ENCODE data around the gene RASSF5. TPM values are rescaled to one million over a fixed set of nuclear protein-coding genes. Genes with fewer than 3 reads are reported as not detected.

The RASSF5 gene
- total RNA-seq, 1 experiment from 2014 or later = 2.1 TPM

DNA sequence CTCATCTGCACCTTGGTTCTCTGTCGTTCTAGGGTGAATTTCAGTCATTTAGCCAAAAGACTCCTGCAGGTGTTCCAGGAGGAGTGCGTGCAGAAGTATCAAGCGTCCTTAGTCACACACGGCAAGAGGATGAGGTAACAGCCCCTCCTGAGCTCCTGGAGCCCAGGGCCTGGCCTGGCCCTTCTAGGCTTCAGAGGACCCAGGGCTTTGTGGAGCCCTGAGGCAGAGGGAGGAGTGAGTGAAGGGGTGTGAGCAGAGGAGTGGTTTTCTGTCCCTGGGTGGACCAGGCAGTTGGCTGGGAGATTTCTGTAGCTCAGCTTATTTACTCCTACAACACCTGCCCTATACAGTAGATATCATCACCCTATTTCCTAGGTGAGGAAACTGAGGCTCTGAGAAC lies 15.7 kb upstream of the RASSF5 start:
- no peak for DNase-seq (ENCODE audit: low spot score)
- Mint-ChIP-seq H3K4me3 (no peak overlapping the region), H3K4me1 (no peaks in the 10 kb centered on the region), H3K27me3 (ENCODE audit: low read depth) (no peaks in the 10 kb centered on the region), H3K9me3 (no peaks in the 10 kb centered on the region), H3K27ac (no peak overlapping the region), H3K36me3 (no peaks in the 10 kb centered on the region)
- TF ChIP-seq, protein P1, sequence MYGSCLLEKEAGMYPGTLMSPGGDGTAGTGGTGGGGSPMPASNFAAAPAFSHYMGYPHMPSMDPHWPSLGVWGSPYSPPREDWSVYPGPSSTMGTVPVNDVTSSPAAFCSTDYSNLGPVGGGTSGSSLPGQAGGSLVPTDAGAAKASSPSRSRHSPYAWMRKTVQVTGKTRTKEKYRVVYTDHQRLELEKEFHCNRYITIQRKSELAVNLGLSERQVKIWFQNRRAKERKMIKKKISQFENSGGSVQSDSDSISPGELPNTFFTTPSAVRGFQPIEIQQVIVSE (CRISPR knock-in tag; IDR thresholded peaks at IDR 0.05; ENCODE audit: borderline replicate concordance) = no peak
- no peak for TF ChIP-seq NR3C1 (CRISPR knock-in tag; conservative IDR thresholded peaks at IDR 0.05; ENCODE audit: low read depth)
- TF ChIP-seq, protein P2, sequence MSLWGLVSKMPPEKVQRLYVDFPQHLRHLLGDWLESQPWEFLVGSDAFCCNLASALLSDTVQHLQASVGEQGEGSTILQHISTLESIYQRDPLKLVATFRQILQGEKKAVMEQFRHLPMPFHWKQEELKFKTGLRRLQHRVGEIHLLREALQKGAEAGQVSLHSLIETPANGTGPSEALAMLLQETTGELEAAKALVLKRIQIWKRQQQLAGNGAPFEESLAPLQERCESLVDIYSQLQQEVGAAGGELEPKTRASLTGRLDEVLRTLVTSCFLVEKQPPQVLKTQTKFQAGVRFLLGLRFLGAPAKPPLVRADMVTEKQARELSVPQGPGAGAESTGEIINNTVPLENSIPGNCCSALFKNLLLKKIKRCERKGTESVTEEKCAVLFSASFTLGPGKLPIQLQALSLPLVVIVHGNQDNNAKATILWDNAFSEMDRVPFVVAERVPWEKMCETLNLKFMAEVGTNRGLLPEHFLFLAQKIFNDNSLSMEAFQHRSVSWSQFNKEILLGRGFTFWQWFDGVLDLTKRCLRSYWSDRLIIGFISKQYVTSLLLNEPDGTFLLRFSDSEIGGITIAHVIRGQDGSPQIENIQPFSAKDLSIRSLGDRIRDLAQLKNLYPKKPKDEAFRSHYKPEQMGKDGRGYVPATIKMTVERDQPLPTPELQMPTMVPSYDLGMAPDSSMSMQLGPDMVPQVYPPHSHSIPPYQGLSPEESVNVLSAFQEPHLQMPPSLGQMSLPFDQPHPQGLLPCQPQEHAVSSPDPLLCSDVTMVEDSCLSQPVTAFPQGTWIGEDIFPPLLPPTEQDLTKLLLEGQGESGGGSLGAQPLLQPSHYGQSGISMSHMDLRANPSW (CRISPR knock-in tag; conservative IDR thresholded peaks at IDR 0.05; ENCODE audit: low read depth) = no peak
- TF ChIP-seq, protein P3, sequence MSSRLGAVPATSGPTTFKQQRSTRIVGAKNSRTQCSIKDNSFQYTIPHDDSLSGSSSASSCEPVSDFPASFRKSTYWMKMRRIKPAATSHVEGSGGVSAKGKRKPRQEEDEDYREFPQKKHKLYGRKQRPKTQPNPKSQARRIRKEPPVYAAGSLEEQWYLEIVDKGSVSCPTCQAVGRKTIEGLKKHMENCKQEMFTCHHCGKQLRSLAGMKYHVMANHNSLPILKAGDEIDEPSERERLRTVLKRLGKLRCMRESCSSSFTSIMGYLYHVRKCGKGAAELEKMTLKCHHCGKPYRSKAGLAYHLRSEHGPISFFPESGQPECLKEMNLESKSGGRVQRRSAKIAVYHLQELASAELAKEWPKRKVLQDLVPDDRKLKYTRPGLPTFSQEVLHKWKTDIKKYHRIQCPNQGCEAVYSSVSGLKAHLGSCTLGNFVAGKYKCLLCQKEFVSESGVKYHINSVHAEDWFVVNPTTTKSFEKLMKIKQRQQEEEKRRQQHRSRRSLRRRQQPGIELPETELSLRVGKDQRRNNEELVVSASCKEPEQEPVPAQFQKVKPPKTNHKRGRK (CRISPR knock-in tag; IDR thresholded peaks at IDR 0.05; ENCODE audit: borderline replicate concordance) = no peak
- no peak for TF ChIP-seq ZNF121 (CRISPR knock-in tag; IDR thresholded peaks at IDR 0.05)
- no peak for TF ChIP-seq ESRRA (CRISPR knock-in tag; IDR thresholded peaks at IDR 0.05; ENCODE audit: borderline replicate concordance)
- no peak for TF ChIP-seq JUN (CRISPR knock-in tag; IDR thresholded peaks at IDR 0.05)
- TF ChIP-seq KAT7 (CRISPR knock-in tag; IDR thresholded peaks at IDR 0.05; ENCODE audit: borderline replicate concordance) = no peak
- TF ChIP-seq, protein P4, sequence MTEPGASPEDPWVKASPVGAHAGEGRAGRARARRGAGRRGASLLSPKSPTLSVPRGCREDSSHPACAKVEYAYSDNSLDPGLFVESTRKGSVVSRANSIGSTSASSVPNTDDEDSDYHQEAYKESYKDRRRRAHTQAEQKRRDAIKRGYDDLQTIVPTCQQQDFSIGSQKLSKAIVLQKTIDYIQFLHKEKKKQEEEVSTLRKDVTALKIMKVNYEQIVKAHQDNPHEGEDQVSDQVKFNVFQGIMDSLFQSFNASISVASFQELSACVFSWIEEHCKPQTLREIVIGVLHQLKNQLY (CRISPR knock-in tag; IDR thresholded peaks at IDR 0.05) = no peak
- no peak for TF ChIP-seq GABPB1 (CRISPR knock-in tag; IDR thresholded peaks at IDR 0.05)
- no peak for TF ChIP-seq GTF2I (CRISPR knock-in tag; conservative IDR thresholded peaks at IDR 0.05)
- TF ChIP-seq ZNF423 (CRISPR knock-in tag; IDR thresholded peaks at IDR 0.05) = no peak
- TF ChIP-seq, protein P5, sequence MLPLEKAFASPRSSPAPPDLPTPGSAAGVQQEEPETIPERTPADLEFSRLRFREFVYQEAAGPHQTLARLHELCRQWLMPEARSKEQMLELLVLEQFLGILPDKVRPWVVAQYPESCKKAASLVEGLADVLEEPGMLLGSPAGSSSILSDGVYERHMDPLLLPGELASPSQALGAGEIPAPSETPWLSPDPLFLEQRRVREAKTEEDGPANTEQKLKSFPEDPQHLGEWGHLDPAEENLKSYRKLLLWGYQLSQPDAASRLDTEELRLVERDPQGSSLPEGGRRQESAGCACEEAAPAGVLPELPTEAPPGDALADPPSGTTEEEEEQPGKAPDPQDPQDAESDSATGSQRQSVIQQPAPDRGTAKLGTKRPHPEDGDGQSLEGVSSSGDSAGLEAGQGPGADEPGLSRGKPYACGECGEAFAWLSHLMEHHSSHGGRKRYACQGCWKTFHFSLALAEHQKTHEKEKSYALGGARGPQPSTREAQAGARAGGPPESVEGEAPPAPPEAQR (CRISPR knock-in tag; IDR thresholded peaks at IDR 0.05) = no peak
- TF ChIP-seq SOX15 (CRISPR knock-in tag; IDR thresholded peaks at IDR 0.05) = no peak
- TF ChIP-seq NFE2L1 (CRISPR knock-in tag; IDR thresholded peaks at IDR 0.05) = no peak
- TF ChIP-seq, protein P6, sequence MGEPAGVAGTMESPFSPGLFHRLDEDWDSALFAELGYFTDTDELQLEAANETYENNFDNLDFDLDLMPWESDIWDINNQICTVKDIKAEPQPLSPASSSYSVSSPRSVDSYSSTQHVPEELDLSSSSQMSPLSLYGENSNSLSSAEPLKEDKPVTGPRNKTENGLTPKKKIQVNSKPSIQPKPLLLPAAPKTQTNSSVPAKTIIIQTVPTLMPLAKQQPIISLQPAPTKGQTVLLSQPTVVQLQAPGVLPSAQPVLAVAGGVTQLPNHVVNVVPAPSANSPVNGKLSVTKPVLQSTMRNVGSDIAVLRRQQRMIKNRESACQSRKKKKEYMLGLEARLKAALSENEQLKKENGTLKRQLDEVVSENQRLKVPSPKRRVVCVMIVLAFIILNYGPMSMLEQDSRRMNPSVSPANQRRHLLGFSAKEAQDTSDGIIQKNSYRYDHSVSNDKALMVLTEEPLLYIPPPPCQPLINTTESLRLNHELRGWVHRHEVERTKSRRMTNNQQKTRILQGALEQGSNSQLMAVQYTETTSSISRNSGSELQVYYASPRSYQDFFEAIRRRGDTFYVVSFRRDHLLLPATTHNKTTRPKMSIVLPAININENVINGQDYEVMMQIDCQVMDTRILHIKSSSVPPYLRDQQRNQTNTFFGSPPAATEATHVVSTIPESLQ (CRISPR knock-in tag; IDR thresholded peaks at IDR 0.05) = no peak
- TF ChIP-seq OVOL2 (CRISPR knock-in tag; IDR thresholded peaks at IDR 0.05; ENCODE audit: borderline replicate concordance) = no peak
- TF ChIP-seq, protein P7, sequence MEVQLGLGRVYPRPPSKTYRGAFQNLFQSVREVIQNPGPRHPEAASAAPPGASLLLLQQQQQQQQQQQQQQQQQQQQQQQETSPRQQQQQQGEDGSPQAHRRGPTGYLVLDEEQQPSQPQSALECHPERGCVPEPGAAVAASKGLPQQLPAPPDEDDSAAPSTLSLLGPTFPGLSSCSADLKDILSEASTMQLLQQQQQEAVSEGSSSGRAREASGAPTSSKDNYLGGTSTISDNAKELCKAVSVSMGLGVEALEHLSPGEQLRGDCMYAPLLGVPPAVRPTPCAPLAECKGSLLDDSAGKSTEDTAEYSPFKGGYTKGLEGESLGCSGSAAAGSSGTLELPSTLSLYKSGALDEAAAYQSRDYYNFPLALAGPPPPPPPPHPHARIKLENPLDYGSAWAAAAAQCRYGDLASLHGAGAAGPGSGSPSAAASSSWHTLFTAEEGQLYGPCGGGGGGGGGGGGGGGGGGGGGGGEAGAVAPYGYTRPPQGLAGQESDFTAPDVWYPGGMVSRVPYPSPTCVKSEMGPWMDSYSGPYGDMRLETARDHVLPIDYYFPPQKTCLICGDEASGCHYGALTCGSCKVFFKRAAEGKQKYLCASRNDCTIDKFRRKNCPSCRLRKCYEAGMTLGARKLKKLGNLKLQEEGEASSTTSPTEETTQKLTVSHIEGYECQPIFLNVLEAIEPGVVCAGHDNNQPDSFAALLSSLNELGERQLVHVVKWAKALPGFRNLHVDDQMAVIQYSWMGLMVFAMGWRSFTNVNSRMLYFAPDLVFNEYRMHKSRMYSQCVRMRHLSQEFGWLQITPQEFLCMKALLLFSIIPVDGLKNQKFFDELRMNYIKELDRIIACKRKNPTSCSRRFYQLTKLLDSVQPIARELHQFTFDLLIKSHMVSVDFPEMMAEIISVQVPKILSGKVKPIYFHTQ (CRISPR knock-in tag; IDR thresholded peaks at IDR 0.05) = no peak
- no peak for TF ChIP-seq IRF2 (CRISPR knock-in tag; IDR thresholded peaks at IDR 0.05; ENCODE audit: borderline replicate concordance, low read depth)
- TF ChIP-seq ZBTB21 (CRISPR knock-in tag; IDR thresholded peaks at IDR 0.05; ENCODE audit: borderline replicate concordance) = no peak
- CTCF ChIA-PET = interaction anchor here (1.3 to 5.1 kb wide), 9 partner anchors 9 to 514 kb away, joined by 4 to 126 read pairs (median 18); partner anchors contain the start of genes EIF2D, IKBKE and RASSF5
- no peak for ATAC-seq
- POLR2A ChIA-PET = no interaction called here

Measured in WTC11 (cell line).